Keratinocyte (primary cell): ENCODE measurements around the gene GCNT2. TPM values are rescaled to one million over a fixed set of nuclear protein-coding genes. Genes with fewer than 3 reads are reported as not detected.

Experiments used
- DNase-seq: peaks from one replicate; pipeline ENCODE4 v3.0.0-alpha.2; 2011; ENCODE audit warnings: low read depth, missing footprints, low spot score
- FAIRE-seq: peaks from 2 replicates; lab custom pipeline; 2011; peaks lifted over from hg19 to GRCh38; lab: Jason Lieb, UNC
- H2AFZ ChIP-seq: 2 replicates; pipeline ENCODE4 v1.6.0; 2012; ENCODE audit warnings: low read length, control low read depth, inconsistent platforms; ENCODE audit not compliant: control insufficient read depth
- H3K27ac ChIP-seq: 2 replicates; pipeline ENCODE4 v1.5.1; 2011; ENCODE audit warnings: low read length; ENCODE audit not compliant: control insufficient read depth, insufficient read depth
- H3K27me3 ChIP-seq: 3 replicates; pipeline ENCODE4 v1.6.0; 2011; ENCODE audit warnings: low read length; ENCODE audit not compliant: control insufficient read depth, insufficient read depth; ENCODE audit errors: extremely low read depth
- H3K36me3 ChIP-seq, 2 experiments: 2 replicates in 1 of 2; 3 replicates in 1 of 2; pipeline ENCODE4 v1.5.1; 2011; ENCODE audit warnings: low read length in 2 of 2, mild to moderate bottlenecking in 1 of 2; ENCODE audit not compliant: control insufficient read depth in 2 of 2, insufficient read depth in 2 of 2; ENCODE audit errors: extremely low read depth in 1 of 2
- H3K4me1 ChIP-seq: 3 replicates; pipeline ENCODE4 v1.5.1; 2011; ENCODE audit warnings: low read length; ENCODE audit not compliant: control insufficient read depth, insufficient read depth; ENCODE audit errors: extremely low read depth
- H3K4me2 ChIP-seq: 3 replicates; pipeline ENCODE4 v1.6.0; 2011; ENCODE audit warnings: low read depth, low read length; ENCODE audit not compliant: control insufficient read depth, insufficient read depth; ENCODE audit errors: extremely low read depth
- H3K4me3 ChIP-seq, 3 experiments: fragments of 200-600 bp in 1 of 3; sonication (generic) in 1 of 3; 2 replicates in 2 of 3; 3 replicates in 1 of 3; pipeline ENCODE4 v1.5.1; 2011 to 2016; ENCODE audit warnings: low read length in 3 of 3, mild to moderate bottlenecking in 3 of 3, control low read depth in 2 of 3, inconsistent platforms in 1 of 3, low read depth in 1 of 3, mixed read lengths in 1 of 3, mixed run types in 1 of 3, moderate library complexity in 1 of 3; ENCODE audit not compliant: control insufficient read depth in 2 of 3, insufficient read depth in 2 of 3; ENCODE audit errors: extremely low read depth in 1 of 3
- H3K79me2 ChIP-seq: 2 replicates; pipeline ENCODE4 v1.6.0; 2012; ENCODE audit warnings: low read length; ENCODE audit not compliant: control insufficient read depth, insufficient read depth
- H3K9ac ChIP-seq: 3 replicates; pipeline ENCODE4 v1.6.0; 2011; ENCODE audit warnings: low read length; ENCODE audit not compliant: control insufficient read depth, insufficient read depth; ENCODE audit errors: extremely low read depth
- H3K9me1 ChIP-seq: 3 replicates; pipeline ENCODE4 v1.6.0; 2011; ENCODE audit warnings: low read length; ENCODE audit not compliant: control insufficient read depth, insufficient read depth; ENCODE audit errors: extremely low read depth
- H3K9me3 ChIP-seq: 2 replicates; pipeline ENCODE4 v1.5.1; 2012; ENCODE audit warnings: low read depth, low read length; ENCODE audit not compliant: control insufficient read depth
- H4K20me1 ChIP-seq: 3 replicates; pipeline ENCODE4 v1.6.0; 2011; ENCODE audit warnings: low read length; ENCODE audit not compliant: control insufficient read depth, insufficient read depth; ENCODE audit errors: extremely low read depth
- EZH2 ChIP-seq: IDR thresholded peaks from one replicate; pipeline ENCODE4 v1.6.1; 2012; ENCODE audit warnings: inconsistent platforms, mild to moderate bottlenecking, low read length, moderate library complexity
- dilution Hi-C: fragments of 300-500 bp; cut with MboI; formaldehyde crosslinking; loops from one replicate; pipeline ENCODE4 v1.7.0; 2020; ENCODE audit warnings: low sequenced_read_pairs; ENCODE audit not compliant: extremely low pct_ligation_motif_present
- polyA plus RNA-seq, 5 experiments: library from polyadenylated mRNA; depleted of rRNA in 3 of 5; stranded (reverse) in 3 of 5; stranded (forward) in 1 of 5; unstranded in 1 of 5; fragments of >200 nt; gene quantifications; 1 replicate in 1 of 5; 2 replicates in 3 of 5; 3 replicates in 1 of 5; pipeline versions ENCODE4 v1.2.1 to v1.2.3, GENCODE V29; 2011 to 2012; ENCODE audit warnings: missing spikeins in 2 of 5, low read depth in 1 of 5, low replicate concordance in 1 of 5
- TF ChIP-seq, protein P1 (sequence below), 3 experiments: IDR thresholded peaks in 1 of 3; conservative IDR thresholded peaks in 1 of 3; optimal IDR thresholded peaks in 1 of 3; 2 replicates in 2 of 3; 3 replicates in 1 of 3; pipeline versions ENCODE3 to v1.5.1; 2011; ENCODE audit warnings: low read length in 3 of 3, mild to moderate bottlenecking in 3 of 3, moderate library complexity in 2 of 3, control low read depth in 1 of 3, inconsistent platforms in 1 of 3; ENCODE audit not compliant: insufficient read depth in 2 of 3; ENCODE audit errors: extremely low read depth in 1 of 3

GCNT2 gene
- polyA plus RNA-seq, 1 donor (not counting 4 experiments of a cell fraction or from before 2014, with no cell fraction given), result 7.3 TPM

DNA sequence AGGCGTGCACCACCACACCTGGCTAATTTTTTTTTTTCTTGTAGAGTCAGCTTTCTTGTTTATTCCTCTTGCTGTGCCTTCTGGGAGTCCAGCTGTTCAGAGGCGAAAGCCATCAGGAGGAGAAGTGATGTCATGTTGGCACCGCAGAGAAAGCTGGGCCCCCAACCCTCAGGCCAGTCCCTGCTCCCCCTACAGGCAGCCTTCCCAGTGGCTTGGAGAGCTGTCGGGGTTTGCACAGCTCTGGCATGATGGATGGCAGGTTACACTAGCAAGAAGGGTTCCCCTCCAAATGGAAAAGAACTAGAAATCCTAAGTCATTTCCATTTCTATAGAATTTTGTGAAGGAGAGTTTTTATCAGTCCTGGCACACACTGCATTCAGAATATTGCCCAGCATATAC lies 100.7 kb downstream of the GCNT2 start:
- H3K9me1 ChIP-seq, result no peaks in the 10 kb centered on the region
- DNase-seq, result no peak
- H3K9me3 ChIP-seq, result no peaks in the 10 kb centered on the region
- no peak overlapping the region for H2AFZ ChIP-seq
- FAIRE-seq, result no peak
- peaks cover 0 to 1% of the 10 kb centered on the region in 2 experiments for H3K36me3 ChIP-seq
- H3K27me3 ChIP-seq, result no peaks in the 10 kb centered on the region
- H3K9ac ChIP-seq, result no peak overlapping the region
- no peak overlapping the region for H3K27ac ChIP-seq
- H3K79me2 ChIP-seq, result no peaks in the 10 kb centered on the region
- no peak overlapping the region for H3K4me2 ChIP-seq
- no peaks in the 10 kb centered on the region for H4K20me1 ChIP-seq
- dilution Hi-C loops, result no loop called here
- TF ChIP-seq, protein P1, sequence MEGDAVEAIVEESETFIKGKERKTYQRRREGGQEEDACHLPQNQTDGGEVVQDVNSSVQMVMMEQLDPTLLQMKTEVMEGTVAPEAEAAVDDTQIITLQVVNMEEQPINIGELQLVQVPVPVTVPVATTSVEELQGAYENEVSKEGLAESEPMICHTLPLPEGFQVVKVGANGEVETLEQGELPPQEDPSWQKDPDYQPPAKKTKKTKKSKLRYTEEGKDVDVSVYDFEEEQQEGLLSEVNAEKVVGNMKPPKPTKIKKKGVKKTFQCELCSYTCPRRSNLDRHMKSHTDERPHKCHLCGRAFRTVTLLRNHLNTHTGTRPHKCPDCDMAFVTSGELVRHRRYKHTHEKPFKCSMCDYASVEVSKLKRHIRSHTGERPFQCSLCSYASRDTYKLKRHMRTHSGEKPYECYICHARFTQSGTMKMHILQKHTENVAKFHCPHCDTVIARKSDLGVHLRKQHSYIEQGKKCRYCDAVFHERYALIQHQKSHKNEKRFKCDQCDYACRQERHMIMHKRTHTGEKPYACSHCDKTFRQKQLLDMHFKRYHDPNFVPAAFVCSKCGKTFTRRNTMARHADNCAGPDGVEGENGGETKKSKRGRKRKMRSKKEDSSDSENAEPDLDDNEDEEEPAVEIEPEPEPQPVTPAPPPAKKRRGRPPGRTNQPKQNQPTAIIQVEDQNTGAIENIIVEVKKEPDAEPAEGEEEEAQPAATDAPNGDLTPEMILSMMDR (optimal IDR thresholded peaks at IDR 0.05 in 1 of 3, IDR thresholded peaks at IDR 0.05 in 1 of 3, conservative IDR thresholded peaks at IDR 0.05 in 1 of 3; ENCODE audit: extremely low read depth in 1 of 3, insufficient read depth in 2 of 3, low read length in 3 of 3), result no peak
- no peak for TF ChIP-seq EZH2
- H3K4me1 ChIP-seq, result no peaks in the 10 kb centered on the region
- no peak overlapping the region for H3K4me3 ChIP-seq

DNA sequence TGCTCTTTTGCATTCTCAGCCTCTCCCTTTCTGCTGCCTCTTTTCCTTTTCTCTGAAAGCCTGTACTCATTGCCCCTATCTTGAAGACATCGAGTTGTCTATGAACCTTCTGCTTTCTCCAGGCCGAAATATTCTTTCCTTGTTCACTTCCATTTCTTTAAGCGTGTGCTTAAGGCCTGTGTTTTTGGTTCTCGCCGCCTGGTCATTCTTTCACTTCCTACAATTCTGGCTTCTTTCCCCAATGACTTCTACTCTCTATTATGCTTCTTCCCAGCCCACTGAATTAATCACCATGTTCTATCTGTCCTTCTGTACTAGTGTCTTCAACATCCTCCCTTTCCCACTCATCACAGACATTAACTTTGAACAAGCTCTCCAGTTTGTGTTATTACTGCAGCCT lies 103.7 kb downstream of the GCNT2 start:
- no peak overlapping the region for H3K9ac ChIP-seq
- H2AFZ ChIP-seq, result no peak overlapping the region
- H3K4me1 ChIP-seq, result no peaks in the 10 kb centered on the region
- no peaks in the 10 kb centered on the region for H4K20me1 ChIP-seq
- H3K36me3 ChIP-seq, result peaks cover 0 to 4% of the 10 kb centered on the region in 2 experiments
- H3K27me3 ChIP-seq, result no peaks in the 10 kb centered on the region
- H3K79me2 ChIP-seq, result no peaks in the 10 kb centered on the region
- H3K27ac ChIP-seq, result no peak overlapping the region
- no peak for DNase-seq
- H3K9me1 ChIP-seq, result no peaks in the 10 kb centered on the region
- H3K9me3 ChIP-seq, result no peaks in the 10 kb centered on the region
- H3K4me3 ChIP-seq, result no peak overlapping the region
- TF ChIP-seq EZH2, result no peak
- TF ChIP-seq, protein P1 (optimal IDR thresholded peaks at IDR 0.05 in 1 of 3, IDR thresholded peaks at IDR 0.05 in 1 of 3, conservative IDR thresholded peaks at IDR 0.05 in 1 of 3; ENCODE audit: extremely low read depth in 1 of 3, insufficient read depth in 2 of 3, low read length in 3 of 3), result no peak
- dilution Hi-C loops, result no loop called here
- H3K4me2 ChIP-seq, result no peak overlapping the region
- no peak for FAIRE-seq
